G401.6 (cell line): ENCODE data around the gene JCAD.

Source experiments
- FAIRE-seq: peaks from 2 replicates; lab custom pipeline; 2012; peaks lifted over from hg19 to GRCh38; lab: Jason Lieb, UNC

The JCAD gene

GRCh38 chr10:30073045-30073766 is 13.8 kb upstream of the JCAD start:
- FAIRE-seq, result no peak

GRCh38 chr10:30072068-30072467 is 12.7 kb upstream of the JCAD start:
- FAIRE-seq, result no peak

- no peak for FAIRE-seq
Measured at GRCh38 chr10:30070001-30070685, 10.8 kb upstream of the JCAD start.

GRCh38 chr10:30068492-30069223 is 9.3 kb upstream of the JCAD start:
- FAIRE-seq, result no peak

- no peak for FAIRE-seq
Measured at GRCh38 chr10:30063099-30063498, 3.7 kb upstream of the JCAD start.

GRCh38 chr10:30062582-30062981 is 3.2 kb upstream of the JCAD start:
- FAIRE-seq, result no peak

GRCh38 chr10:30062090-30062489 is 2.7 kb upstream of the JCAD start:
- no peak for FAIRE-seq

GRCh38 chr10:30058570-30059132 is 735 bp downstream of the JCAD start:
- no peak for FAIRE-seq

GRCh38 chr10:30057894-30058556 is 1.4 kb downstream of the JCAD start:
- no peak for FAIRE-seq

GRCh38 chr10:30057421-30057841 is 2.0 kb downstream of the JCAD start:
- no peak for FAIRE-seq

GRCh38 chr10:30056767-30057355 is 2.5 kb downstream of the JCAD start:
- FAIRE-seq, result no peak

- FAIRE-seq, result no peak
Measured at GRCh38 chr10:30056281-30056680, 3.1 kb downstream of the JCAD start.

- FAIRE-seq, result no peak
Measured at GRCh38 chr10:30055226-30055662, 4.1 kb downstream of the JCAD start.

- FAIRE-seq, result no peak
Measured at GRCh38 chr10:30052062-30052461, 7.3 kb downstream of the JCAD start.

GRCh38 chr10:30051220-30051619 is 8.2 kb downstream of the JCAD start:
- FAIRE-seq, result no peak

GRCh38 chr10:30050411-30050810 is 9.0 kb downstream of the JCAD start:
- no peak for FAIRE-seq

GRCh38 chr10:30048768-30049517 is 10.4 kb downstream of the JCAD start:
- no peak for FAIRE-seq

- FAIRE-seq, result no peak
Measured at GRCh38 chr10:30047924-30048531, 11.4 kb downstream of the JCAD start.

GRCh38 chr10:30047430-30047829 is 12.0 kb downstream of the JCAD start:
- no peak for FAIRE-seq

GRCh38 chr10:30046476-30046875 is 12.9 kb downstream of the JCAD start:
- no peak for FAIRE-seq

- FAIRE-seq, result no peak
Measured at GRCh38 chr10:30045961-30046360, 13.4 kb downstream of the JCAD start.
